IMR-90 (cell line): ENCODE data around the gene KAT7.

Experiments
- CEBPB ChIP-seq: IDR thresholded peaks from 2 replicates; pipeline ENCODE4 v1.6.1; 2012; ENCODE audit warnings: low read depth, low read length, improper control_type of control experiment
- CHD1 ChIP-seq: IDR thresholded peaks from 2 replicates; pipeline ENCODE4 v1.6.1; 2012; ENCODE audit warnings: low read depth, low read length, improper control_type of control experiment
- FOS ChIP-seq: fragments of 150-350 bp; IDR thresholded peaks from 2 replicates; pipeline ENCODE4 v1.6.1; 2016; ENCODE audit warnings: low read depth, low read length
- MAFK ChIP-seq: IDR thresholded peaks from 2 replicates; pipeline ENCODE4 v1.6.1; 2012; ENCODE audit warnings: low read depth, low read length, improper control_type of control experiment
- MXI1 ChIP-seq: IDR thresholded peaks from 2 replicates; pipeline ENCODE4 v1.6.1; 2012; ENCODE audit warnings: low read depth, mild to moderate bottlenecking, low read length, moderate library complexity, borderline replicate concordance
- POLR2A ChIP-seq: IDR thresholded peaks from 2 replicates; pipeline ENCODE4 v1.6.1; 2012; ENCODE audit warnings: mild to moderate bottlenecking, low read depth, low read length
- RAD21 ChIP-seq: IDR thresholded peaks from 2 replicates; pipeline ENCODE4 v1.6.1; 2012; ENCODE audit warnings: low read length, improper control_type of control experiment
- RCOR1 ChIP-seq: IDR thresholded peaks from 2 replicates; pipeline ENCODE4 v1.6.1; 2012; ENCODE audit warnings: mild to moderate bottlenecking, low read length, improper control_type of control experiment; ENCODE audit not compliant: insufficient replicate concordance
- RFX5 ChIP-seq: IDR thresholded peaks from 2 replicates; pipeline ENCODE4 v1.8.0; 2012; ENCODE audit warnings: low read depth, mild to moderate bottlenecking, low read length, moderate library complexity
- SMC3 ChIP-seq: fragments of 150-350 bp; IDR thresholded peaks from 2 replicates; pipeline ENCODE4 v1.6.1; 2016; ENCODE audit warnings: low read depth, mild to moderate bottlenecking, antibody characterized with exemption, low read length, moderate library complexity
- TF ChIP-seq, protein P1 (sequence below): conservative IDR thresholded peaks from 2 replicates; pipeline ENCODE4 v1.5.1; 2012; ENCODE audit warnings: mild to moderate bottlenecking, low read depth, low read length, improper control_type of control experiment
- TF ChIP-seq, protein P2 (sequence below): fragments of 150-350 bp; IDR thresholded peaks from 2 replicates; pipeline ENCODE4 v1.6.1; 2016; ENCODE audit warnings: low read depth, mild to moderate bottlenecking, low read length, moderate library complexity, borderline replicate concordance
- TF ChIP-seq, protein P3 (sequence below): fragments of 150-350 bp; IDR thresholded peaks from 2 replicates; pipeline ENCODE4 v1.6.1; 2017; ENCODE audit warnings: mild to moderate bottlenecking, antibody characterized with exemption, low read length, low read depth

DNA sequence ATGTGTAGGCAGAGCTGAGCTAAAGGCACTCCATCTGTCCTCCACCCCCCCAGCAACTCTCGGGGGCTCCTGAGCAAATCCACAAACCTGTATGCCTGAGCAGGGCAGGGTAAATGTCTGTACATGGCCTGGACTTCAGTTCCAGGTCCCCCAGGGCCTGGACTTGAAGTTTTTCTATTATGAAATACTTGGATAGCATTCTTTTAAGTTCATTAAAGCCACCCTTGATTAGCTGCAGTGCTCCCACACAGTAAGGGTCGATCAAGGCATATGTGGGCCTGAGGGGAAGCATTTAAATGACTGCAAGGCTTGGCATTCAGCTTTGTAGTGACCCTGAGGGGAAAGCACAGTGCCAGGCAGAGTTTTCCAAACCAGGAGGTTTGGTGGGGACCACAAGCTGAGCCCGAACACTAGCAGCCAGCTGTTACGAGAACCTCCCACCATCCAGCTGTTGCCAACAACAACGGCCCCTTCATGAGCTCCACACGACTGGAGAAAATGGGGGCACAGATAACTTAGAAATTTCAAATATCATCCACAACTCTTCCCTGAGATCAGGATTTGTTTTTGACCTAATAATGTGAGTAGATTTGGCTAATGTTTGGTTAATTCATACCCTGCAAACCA, 31.2 kb upstream of the KAT7 start:
- TF ChIP-seq, protein P1, sequence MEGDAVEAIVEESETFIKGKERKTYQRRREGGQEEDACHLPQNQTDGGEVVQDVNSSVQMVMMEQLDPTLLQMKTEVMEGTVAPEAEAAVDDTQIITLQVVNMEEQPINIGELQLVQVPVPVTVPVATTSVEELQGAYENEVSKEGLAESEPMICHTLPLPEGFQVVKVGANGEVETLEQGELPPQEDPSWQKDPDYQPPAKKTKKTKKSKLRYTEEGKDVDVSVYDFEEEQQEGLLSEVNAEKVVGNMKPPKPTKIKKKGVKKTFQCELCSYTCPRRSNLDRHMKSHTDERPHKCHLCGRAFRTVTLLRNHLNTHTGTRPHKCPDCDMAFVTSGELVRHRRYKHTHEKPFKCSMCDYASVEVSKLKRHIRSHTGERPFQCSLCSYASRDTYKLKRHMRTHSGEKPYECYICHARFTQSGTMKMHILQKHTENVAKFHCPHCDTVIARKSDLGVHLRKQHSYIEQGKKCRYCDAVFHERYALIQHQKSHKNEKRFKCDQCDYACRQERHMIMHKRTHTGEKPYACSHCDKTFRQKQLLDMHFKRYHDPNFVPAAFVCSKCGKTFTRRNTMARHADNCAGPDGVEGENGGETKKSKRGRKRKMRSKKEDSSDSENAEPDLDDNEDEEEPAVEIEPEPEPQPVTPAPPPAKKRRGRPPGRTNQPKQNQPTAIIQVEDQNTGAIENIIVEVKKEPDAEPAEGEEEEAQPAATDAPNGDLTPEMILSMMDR, result no peak
- TF ChIP-seq POLR2A, result no peak
- no peak for TF ChIP-seq RFX5
- TF ChIP-seq CEBPB, result no peak
- no peak for TF ChIP-seq SMC3
- TF ChIP-seq, protein P2, sequence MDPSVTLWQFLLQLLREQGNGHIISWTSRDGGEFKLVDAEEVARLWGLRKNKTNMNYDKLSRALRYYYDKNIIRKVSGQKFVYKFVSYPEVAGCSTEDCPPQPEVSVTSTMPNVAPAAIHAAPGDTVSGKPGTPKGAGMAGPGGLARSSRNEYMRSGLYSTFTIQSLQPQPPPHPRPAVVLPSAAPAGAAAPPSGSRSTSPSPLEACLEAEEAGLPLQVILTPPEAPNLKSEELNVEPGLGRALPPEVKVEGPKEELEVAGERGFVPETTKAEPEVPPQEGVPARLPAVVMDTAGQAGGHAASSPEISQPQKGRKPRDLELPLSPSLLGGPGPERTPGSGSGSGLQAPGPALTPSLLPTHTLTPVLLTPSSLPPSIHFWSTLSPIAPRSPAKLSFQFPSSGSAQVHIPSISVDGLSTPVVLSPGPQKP, result no peak
- TF ChIP-seq MXI1, result no peak
- TF ChIP-seq, protein P3, sequence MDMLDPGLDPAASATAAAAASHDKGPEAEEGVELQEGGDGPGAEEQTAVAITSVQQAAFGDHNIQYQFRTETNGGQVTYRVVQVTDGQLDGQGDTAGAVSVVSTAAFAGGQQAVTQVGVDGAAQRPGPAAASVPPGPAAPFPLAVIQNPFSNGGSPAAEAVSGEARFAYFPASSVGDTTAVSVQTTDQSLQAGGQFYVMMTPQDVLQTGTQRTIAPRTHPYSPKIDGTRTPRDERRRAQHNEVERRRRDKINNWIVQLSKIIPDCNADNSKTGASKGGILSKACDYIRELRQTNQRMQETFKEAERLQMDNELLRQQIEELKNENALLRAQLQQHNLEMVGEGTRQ, result no peak
- TF ChIP-seq RCOR1, result no peak
- no peak for TF ChIP-seq MAFK
- TF ChIP-seq CHD1, result no peak
- TF ChIP-seq RAD21, result no peak
- TF ChIP-seq FOS, result no peak
